Stimulated activated CD8-positive, alpha-beta memory T cell treated with anti-CD3 and anti-CD28 coated beads, Interleukin-4, amount 100 ng/mL, for 24 hours (primary cell): ENCODE data around the gene NUP85.
"Not testable (repeated sequence)": the region's sequence is repeated elsewhere in the genome, so short reads cannot be mapped to it uniquely, and the experiment has no call there.

Source experiments
- DNase-seq: peaks from one replicate; pipeline ENCODE4 v3.0.0-alpha.2; 2020; ENCODE audit warnings: low read depth

NUP85 gene

DNA sequence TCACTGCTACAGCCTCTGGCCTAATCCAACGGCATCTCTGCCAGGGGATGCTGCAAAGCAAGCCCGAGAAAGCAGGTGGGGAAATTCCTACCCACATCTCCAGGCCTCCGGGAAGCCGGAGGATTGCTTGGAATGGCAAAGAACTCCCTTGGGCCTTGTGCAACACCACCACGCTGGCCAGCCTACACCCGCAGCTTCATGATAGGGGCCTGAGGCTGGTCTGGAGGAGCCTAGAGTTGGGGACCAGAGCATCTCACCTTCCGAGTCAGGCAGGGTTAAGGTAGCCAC lies 35.6 kb downstream of the NUP85 start:
- DNase-seq = no peak

DNA sequence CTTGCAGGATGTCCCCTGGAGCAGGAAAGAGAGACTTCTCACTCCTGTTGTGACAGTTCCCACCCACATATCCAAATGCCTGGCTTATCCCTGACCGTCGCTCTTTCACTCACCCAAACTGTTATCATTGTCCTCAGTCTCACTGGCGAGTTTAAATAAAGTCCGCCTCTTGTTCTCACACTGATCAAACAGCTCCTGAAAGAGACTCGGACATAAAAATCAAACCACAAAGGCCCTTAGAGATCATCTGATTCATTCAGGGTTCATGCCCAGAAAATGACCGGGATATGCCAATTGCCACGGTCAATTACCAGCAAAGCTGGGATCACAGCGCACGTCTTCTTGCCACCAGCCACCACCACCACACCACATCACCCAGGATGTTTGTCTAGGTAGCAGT lies 36.0 kb downstream of the NUP85 start:
- no peak for DNase-seq

DNA sequence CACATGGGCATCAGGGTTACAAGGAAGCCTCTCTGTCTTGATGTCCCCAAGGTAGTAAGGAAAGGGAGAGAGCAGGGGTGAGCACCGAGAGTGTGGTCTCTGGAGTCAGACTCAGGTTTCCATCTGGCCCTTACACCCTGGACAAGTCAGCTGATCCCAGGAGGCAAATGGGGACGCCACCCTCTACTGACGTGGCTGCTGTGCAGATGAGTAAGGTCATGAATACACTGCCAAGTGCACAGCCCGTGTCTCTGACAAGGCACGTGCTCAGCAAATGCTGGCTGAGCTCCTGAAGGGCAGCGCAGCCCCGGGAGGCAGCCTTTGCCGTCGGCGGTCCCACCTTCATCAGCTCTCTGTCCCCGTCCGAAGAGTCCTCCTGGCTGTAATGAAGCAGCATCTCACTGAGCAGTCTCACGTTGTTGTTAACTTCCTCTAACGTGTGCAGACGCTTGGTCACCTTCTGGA lies 36.5 kb downstream of the NUP85 start:
- DNase-seq = no peak

DNA sequence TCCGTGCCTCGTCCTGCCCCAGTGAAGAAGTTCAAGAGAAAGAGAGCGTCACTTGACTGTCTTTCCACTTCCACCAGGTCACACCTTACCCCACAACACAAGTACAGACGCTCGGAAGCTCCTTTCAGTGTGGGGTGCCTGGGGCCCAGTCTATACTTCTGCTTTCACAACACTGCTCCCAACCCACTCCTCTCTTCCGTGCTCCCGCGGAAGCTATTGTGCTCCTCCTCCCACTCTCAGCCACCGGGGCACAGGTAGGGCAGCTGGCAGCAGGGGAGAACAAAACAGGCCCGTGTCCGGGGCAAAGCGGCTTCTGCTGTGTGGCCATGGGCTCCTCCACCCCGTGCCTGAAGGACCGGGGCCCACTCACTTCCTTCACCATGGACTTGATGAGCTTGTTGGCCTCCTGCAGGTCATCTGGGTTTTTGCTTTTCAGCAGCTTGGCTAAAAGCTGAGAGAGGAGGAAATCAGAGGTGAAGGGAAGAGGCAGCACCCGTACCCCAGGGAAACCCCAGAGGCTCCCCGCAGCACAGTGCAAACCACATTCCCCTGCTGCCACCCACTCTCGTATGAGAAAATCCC lies 37.1 kb downstream of the NUP85 start:
- no peak for DNase-seq

DNA sequence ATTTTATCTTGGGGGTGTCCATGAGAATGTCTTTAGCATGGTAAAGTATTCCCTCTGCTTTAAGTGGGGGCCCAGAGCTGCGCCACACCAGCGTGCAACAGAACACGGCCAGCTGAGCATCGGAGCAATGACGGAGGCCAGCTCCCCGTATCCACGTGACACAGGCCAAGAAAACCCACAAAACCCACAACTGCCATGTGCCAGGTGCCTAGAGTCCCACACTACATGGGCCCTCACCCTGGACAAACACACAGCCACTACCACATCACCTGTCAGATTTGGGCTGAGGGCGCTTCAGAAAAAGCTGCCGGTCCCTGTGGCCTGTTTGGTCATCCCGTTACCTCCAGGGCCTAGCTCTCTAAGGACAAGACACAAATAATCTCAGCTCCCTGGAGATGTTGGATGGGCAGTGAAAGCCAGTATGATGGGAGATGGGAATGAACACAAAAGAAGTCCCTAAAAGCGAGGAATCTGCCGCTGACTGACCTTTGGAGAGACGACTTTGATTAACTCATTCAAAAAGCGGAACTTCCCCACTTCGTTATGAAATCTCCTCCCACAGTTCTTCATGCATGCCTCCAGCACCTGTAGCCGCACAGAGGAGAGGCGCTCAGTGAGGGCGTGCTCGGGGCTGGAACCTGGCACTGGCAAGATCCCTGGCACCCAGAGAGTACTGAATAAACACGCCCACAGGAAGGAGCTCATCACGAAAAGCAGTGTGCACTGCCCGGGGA lies 38.8 kb downstream of the NUP85 start:
- DNase-seq = no peak

DNA sequence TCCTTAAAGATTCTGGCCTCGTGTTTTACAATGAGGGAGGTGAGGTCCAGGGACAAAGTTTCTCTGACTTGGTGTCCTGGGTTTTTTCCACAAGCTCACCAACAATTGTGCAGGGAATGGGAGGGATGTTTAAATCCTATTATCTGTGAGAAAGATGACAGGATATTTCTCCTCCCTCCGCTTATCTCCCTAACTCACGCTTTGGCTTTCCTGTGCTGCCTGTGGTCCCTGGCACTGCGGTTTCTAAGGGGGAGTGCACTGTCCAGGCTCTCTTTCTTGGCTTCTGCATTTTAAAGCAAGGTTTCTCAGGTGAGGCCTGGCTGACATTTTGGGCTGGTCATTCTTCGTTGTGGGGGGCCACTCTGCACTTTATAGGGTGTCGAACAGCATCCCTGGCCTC lies 39.5 kb downstream of the NUP85 start:
- no peak for DNase-seq

DNA sequence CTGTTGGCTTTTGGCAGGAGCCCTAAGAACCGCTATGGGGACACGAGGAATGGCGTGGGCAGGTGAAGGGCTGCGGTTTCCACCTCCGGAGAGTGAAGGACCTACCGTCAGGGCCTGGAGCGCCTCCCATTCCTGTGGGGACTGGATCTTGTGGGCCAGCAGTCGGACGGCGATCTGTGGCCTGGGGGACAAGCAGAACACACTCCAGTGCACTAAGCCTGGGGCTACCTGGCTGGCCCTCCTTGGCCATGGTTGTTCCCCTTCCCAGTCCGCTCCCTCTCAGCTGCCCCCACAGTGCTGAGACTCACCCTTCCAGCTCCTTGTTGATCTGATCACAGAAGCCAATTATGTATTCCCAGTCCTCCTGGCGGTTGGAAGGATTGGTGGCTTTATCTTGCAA lies 40.9 kb downstream of the NUP85 start:
- no peak for DNase-seq

DNA sequence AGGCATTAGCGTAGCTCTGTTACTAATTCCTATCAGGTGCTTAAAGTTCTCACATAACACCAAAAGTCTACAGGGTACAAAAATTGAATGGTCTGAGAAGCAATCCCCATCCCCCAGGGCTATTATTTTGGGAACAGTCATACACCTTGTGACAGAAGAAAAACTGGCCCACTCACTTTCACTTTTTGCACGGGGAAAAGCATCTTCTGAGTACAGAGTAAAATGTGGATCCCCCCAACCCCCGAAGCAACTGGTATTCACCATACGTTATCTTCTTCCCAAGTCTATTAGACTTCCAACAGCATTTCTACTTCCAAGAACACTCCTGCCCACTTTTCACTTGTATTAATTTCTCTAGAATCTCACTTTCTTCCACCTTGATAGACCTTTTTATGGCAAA lies 44.1 kb downstream of the NUP85 start:
- no peak for DNase-seq

DNA sequence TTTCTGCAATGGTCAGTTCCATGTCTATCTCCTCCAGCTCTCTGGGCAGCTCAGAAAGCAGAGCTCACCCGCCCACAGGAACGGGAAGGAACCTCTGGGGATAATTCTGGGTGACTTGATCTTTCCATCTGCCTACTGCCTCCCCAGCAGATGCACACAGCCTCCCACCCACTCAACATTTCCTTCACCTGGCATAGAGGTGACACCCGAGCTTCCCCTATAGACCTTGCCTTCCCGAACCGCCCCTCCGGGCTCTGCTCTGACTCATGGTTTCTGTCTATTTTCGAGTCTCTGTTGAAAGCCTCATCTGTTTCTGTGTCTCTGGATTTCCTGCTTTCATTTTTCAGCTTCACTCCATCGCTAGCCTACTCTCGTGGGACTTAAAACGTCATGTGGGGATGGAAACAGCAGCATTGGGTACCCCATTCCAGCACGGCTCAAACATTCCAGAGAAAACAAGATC lies 44.6 kb downstream of the NUP85 start:
- peak; percentile 63 for DNase-seq

DNA sequence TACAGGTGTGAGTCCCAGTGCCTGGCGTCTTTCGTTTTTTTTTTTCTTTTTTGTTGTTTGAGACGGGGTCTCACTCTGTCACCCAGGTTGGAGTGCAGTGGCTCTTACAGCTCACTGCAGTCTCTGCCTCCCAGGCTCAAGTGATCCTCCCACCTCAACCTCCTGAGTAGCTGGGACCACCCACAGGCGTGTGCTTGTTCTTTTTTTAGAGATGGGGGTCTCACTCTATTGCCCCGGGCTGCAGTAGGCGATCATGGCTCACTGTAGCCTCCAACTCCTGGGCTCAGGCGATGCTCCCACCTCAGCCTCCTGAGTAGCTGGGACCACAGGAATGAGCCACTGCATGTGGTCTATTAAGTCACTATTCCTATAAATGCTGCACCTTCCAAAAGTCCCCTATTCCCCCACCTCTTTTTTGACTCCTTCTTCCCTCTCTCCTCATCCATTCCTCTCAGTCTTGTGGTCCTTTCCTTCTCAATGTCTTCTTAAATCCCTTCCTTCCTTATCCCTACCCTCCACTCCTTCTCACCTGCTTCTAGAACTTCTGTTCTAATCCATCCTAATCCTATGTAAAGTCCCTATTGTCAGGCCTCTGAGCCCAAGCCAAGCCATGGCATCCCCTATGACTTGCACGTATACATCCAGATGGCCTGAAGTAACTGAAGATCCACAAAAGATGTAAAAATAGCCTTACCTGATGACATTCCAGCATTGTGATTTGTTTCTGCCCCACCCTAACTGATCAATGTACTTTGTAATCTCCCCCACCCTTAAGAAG lies 46.7 kb downstream of the NUP85 start:
- DNase-seq = no peak

DNA sequence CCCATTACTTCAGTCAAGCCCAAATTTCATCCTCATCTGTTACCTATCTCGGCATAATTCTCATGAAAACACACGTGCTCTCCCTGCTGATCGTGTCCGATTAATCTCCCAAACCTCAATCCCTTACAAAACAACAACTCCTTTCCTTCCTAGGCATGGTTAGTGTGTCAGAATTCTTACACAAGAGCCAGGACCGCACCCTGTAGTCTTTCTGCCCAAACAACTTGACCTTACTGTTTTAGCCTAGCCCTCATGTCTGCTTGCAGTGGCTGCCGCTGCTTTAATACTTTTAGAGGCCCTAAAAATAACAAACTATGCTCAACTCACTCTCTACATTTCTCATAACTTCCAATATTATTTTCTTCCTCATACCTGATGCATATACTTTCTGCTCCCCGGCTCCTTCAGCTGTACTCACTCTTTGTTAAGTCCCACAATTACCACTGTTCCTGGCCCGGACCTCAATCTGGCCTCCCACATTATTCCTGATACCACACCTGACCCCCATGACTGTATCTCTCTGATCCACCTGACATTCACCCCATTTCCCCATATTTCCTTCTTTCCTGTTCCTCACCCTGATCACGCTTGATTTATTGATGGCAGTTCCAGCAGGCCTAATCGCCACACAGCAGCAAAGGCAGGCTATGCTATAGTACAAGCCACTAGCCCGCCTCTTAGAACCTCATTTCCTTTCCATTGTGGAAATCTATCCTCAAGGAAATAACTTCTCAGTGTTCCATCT lies 50.6 kb downstream of the NUP85 start:
- DNase-seq = not testable (repeated sequence)

DNA sequence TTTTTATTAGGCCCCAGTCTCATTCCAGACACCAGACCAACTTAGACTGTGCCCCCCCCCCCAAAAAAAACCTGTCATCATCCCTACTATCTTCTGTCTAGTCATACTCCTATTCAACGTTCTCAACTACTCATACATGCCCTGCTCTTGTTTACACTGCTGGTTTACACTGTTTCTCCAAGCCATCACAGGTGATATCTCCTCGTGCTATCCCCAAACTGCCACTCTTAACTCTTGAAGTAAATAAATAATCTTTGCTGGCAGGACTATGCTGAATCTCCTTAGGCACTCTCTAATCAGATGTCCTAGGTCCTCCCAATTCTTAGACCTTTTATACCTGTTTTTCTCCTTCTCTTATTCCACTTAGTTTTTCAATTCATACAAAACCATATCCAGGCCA lies 51.7 kb downstream of the NUP85 start:
- DNase-seq = not testable (repeated sequence)

DNA sequence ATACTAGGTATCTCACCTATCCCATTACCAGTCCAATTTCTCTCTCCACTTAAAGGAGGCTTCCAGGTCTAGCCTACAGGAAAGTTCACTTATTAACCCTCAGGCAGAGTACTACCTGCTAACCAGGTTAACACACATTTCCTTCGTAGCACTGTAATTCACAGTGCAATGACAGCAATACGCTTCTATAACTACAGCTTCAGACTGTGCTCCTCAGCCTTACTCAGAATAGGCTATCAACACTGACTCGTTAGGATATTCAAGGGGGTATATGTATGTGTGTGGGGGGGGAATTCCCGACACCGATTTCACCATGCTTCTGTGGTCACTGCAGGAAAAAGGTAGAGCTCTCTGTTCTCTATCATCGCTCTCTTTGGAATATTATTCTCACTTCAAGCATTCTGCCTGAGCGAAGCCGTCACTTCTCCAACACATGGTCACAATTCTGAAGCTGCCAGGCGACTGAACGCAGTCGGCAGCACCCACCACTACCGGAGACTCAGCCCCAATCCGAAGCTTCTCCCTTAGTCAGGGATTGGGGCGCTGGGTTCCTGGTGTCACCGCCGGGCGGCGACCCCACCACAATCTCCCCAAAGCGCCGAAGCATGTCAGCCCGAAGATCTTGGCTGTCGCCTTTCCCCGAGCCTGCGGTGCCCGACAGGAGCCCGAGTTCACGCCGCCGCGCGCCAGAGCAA lies 55.3 kb downstream of the NUP85 start:
- DNase-seq = no peak

DNA sequence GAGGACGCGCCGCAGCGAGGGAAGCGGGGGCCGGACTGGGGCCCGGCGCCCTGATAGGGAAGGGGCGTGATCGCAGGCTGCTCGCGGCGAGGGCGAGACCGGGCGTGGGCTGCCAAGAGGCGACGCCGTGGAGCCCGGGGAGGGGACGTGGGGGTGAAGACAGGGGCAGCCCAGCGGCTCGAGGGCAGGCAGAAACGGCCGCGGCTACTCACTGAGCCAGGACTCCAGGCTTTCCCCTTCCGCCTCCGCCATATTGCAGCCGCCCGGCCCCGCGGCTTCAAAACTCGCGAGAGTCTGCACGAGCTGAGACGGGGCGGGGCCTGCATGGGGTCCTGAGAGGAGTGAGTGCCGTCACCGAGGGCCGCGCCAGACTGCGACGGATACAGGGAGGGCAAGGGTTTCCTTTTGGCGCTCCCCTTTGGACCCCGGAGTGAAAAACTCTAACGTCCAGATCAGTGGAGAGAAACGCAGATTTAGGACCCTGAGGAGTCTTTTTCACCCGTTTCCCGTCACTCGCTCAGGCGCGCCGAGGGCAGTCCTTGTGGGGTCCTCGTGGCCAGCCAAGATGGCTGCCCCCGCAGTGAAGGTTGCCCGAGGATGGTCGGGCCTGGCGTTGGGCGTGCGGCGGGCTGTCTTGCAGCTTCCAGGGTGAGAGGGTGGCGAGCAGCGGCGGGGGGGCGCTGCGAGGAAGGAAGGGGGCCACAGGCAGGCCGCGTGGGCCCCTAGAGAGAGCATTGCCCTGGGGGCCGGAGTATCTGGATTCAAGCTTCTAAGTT lies 56.0 kb downstream of the NUP85 start, which contains the start of the genes GGA3 and MRPS7:
GGA3 (minus strand) TSS at position 271 of the 776 bp plus-strand sequence; CDS start at position 252, 19 bp downstream.
MRPS7 (plus strand) TSS at position 544 of the 776 bp plus-strand sequence; CDS start at position 566, 22 bp downstream.
- peak; percentile 90 for DNase-seq

DNA sequence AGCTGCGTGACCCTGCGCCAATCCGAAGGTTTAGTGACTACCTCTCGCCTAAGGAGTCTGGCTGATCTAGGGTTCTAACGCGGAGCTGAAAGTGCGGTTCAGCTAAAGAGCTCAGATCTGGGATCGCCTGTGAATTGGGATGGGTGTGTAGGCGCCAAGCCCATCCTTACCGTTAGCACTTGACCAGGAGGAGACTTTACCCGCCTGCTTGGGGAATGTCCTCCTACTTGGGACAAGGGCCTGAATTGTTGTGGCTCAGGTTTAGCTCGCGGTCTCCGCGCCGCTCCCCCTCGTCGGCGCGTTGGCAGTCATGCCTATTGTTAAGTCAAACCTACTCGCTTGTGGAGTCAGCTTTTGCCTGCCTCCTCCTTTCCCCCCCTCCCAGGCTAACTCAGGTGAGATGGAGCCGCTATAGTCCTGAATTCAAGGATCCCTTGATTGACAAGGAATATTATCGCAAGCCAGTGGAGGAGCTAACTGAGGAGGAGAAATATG lies 56.7 kb downstream of the NUP85 start:
- no peak for DNase-seq

DNA sequence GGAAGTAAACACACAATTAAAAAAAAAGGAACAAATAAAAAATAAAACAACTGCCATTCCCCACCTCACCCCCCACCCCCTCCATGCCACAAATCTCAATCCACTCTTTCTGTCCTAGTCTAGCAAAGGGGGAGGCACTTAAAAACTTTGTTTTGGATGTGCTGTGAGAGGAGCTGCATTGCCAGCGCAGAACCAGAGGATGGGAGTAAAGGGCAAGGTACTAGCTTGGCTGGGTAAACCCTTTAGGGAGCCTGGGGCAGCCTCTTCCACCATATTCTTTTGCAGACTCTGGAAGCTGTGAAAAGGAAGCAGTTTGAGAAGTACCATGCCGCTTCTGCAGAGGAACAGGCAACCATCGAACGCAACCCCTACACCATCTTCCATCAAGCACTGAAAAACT lies 57.6 kb downstream of the NUP85 start:
- no peak for DNase-seq

DNA sequence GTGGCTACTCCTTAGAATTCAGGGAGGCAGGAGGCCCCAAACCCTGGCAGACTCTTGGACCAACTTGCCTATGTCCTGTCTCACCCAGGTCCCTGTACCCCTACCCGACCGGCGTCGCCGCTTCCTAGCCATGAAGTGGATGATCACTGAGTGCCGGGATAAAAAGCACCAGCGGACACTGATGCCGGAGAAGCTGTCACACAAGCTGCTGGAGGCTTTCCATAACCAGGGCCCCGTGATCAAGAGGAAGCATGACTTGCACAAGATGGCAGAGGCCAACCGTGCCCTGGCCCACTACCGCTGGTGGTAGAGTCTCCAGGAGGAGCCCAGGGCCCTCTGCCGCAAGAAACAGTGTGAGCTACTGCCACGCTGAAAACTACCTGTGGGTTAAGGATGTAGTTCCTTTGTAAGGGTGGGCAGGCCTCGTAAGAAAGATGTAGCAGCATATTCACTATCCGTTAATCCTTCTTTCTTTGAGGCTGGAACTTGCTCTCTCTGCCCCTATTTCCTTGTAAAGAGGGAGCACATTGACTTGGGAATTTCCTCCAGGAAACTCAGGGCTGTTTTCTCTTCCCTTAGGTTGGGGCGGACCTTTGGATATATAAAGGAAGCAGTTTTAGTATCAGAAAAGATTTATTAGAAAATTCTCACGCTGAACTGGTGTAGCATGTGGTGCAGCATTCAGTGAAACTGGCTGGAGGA lies 60.3 kb downstream of the NUP85 start:
- no peak for DNase-seq

DNA sequence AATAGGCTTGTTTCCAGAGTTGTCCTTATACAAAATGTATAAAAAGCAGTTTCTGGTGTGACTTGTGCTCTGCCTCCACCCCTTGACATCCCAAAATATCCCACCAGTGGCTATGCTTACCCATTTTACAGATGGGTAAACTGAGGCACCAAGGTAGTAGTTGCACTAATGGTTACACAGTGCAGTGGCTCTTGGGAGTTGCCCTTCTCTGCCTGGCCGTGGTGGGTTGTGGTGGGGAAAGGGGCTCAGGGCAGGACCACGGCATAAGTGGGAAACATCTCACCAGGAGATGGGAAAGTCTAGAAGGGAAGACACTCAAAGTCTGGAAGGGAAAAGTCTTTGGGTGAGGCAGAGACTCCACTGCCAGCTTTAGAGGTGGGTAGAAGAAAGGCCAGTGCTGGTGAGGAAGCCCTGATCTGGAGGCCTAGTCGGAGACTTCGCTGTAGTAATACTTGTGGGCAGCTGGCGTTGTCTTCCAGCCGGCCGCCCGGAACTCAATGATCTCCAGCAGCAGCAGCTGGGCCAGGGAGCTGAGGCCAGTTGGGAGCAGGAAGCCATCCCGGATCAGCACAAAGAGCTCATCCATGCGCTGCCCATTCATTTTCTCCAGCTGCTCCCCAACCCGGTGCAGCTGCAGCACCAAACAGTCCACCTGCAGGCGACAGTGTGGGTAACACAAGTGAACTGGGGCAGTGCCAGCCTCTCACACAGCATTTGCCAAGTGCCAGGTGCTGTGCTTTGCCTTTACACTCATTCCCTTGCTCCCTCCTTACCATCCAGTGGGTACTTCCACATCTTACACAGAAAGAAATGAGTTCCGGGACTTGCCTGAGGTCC lies 61.1 kb downstream of the NUP85 start:
- no peak for DNase-seq

DNA sequence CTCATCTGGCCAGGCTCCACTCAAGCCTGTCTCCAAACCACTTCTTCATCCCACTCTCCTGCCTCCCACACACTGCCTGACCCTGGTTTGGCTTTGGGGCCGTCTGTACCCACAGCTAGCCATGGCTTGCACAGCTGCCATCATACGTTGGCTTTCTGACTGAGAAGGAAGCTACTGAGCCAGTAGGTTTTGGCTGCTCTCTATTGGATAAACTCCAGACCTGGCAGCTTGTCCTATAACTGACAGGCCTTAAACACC lies 61.6 kb downstream of the NUP85 start:
- no peak for DNase-seq
